Cardiac fibroblast (primary cell): ENCODE results near the gene RBM33.
A peak's percentile ranks its signal among the peaks of the same experiment; 100 is the strongest.
"Not testable (repeated sequence)": the region's sequence is repeated elsewhere in the genome, so short reads cannot be mapped to it uniquely, and the experiment has no call there.

ENCODE experiments used
- DNase-seq, 2 donors: peaks; one replicate each; pipeline versions ENCODE4 v3.0.0 to v3.0.0-alpha.2; 2010; ENCODE audit warnings: low read depth in 2 of 2
- H3K4me3 ChIP-seq, 2 donors: replicated peaks in 1 of 2; 1 replicate in 1 of 2; 2 replicates in 1 of 2; pipeline ENCODE4 v1.5.1; 2011; ENCODE audit warnings: low read depth in 2 of 2, low read length in 2 of 2, mild to moderate bottlenecking in 2 of 2, moderate library complexity in 1 of 2
- TF ChIP-seq, protein P1 (sequence below): IDR thresholded peaks from one replicate; pipeline ENCODE4 v1.5.1; 2011; ENCODE audit warnings: low read depth, mild to moderate bottlenecking, low read length, inconsistent platforms

Gene RBM33

GRCh38 chr7:155612658-155613057, 31.8 kb upstream of the RBM33 start:
- TF ChIP-seq, protein P1, sequence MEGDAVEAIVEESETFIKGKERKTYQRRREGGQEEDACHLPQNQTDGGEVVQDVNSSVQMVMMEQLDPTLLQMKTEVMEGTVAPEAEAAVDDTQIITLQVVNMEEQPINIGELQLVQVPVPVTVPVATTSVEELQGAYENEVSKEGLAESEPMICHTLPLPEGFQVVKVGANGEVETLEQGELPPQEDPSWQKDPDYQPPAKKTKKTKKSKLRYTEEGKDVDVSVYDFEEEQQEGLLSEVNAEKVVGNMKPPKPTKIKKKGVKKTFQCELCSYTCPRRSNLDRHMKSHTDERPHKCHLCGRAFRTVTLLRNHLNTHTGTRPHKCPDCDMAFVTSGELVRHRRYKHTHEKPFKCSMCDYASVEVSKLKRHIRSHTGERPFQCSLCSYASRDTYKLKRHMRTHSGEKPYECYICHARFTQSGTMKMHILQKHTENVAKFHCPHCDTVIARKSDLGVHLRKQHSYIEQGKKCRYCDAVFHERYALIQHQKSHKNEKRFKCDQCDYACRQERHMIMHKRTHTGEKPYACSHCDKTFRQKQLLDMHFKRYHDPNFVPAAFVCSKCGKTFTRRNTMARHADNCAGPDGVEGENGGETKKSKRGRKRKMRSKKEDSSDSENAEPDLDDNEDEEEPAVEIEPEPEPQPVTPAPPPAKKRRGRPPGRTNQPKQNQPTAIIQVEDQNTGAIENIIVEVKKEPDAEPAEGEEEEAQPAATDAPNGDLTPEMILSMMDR, result no peak
- DNase-seq, result no peak
- H3K4me3 ChIP-seq, result no peak overlapping the region

DNA sequence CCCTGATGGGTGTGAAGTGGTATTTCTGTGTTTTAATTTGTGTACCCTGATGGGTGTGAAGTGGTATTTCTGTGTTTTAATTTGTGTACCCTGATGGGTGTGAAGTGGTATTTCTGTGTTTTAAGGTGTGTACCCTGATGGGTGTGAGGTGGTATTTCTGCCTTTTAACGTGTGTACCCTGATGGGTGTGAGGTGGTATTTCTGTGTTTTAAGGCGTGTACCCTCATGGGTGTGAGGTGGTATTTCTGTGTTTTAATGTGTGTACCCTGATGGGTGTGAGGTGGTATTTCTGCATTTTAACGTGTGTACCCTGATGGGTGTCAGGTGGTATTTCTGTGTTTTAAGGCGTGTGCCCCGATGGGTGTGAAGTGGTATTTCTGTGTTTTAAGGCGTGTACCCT, 29.4 kb upstream of the RBM33 start:
- not testable (repeated sequence) for H3K4me3 ChIP-seq

DNA sequence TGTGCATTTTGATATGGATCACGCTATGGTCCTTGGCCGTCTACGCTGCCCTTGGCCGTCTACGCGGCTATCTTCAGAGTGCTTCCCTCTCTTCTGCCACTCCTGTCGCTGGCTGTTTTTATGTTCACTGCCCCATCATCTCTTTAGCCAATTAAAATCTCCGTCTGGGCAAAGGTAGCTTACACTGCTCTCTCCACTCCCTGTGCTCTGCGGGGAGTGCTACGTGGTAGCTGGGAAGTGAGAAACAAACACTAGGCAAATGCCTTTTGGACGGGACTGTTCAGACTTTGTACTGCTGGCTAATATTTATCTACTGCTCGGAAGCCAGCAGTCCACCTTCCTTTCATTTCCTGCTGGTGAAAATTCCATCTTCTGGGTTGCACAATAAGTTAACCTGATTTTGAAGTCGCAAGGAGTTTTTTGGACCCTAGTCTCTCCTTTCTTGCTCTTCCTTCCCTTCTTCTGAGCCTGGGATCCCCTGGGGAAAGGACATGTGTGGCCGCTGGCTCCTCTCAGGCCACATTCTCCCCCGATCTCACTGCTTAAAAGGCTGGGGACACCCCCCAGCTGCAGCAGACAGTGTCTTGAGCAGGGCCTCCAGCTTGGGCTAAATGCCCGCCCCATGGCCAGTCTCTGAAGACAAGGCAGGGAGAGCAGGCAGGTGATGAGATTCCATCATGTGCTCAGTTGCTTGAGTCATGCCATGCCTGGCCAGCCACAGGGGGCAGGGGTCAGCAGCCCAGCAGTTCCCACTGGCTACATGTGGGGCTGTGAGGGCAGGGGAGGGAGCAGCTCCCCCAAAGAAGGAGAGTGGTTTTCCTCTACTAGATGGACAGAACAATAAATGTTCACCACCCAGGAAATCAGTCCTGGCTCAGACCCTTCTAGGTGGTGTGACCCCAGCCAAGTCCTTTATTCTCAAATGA, 25.5 kb upstream of the RBM33 start:
- H3K4me3 ChIP-seq, result no peak overlapping the region
- DNase-seq, result peak; percentile 7 to 9
- TF ChIP-seq, protein P1, result no peak

More for the DNA sequence above, 29.4 kb upstream of the RBM33 start:
- DNase-seq, result not testable (repeated sequence)

- TF ChIP-seq, protein P1, result no peak
- no peak overlapping the region for H3K4me3 ChIP-seq
- DNase-seq, result no peak
These were observed 24.7 kb upstream of the RBM33 start for GRCh38 chr7:155619634-155620271.

GRCh38 chr7:155620497-155620896, 24.0 kb upstream of the RBM33 start:
- no peak overlapping the region for H3K4me3 ChIP-seq
- TF ChIP-seq, protein P1, result no peak
- DNase-seq, result no peak

DNA sequence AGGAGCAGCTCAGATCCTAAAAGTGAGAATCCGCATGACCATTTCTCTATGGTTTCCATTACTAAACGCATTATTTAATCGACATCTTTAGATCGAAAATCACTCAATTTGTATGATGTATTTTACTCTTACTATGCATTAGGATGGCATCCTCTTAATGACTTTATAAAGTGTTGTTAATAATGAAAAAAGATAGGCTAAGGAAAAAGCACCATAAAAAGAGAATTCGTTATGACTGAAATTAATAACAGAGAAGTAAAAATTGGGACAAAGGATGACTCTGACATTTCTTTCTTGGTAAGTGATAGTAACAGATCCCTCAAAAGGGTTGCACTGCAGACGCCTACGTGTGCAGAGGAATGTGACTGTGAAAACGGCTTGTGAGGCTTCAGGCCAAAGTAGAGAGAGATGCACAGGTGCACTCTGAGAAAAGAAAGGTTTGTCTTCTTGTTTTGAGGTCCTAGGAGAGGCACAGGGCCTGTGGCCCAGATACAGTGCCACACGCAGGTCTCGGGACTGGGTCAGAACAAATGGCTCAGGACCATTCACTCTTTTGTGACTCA, 23.0 kb upstream of the RBM33 start:
- TF ChIP-seq, protein P1, result no peak
- no peak for DNase-seq
- no peak overlapping the region for H3K4me3 ChIP-seq

DNA sequence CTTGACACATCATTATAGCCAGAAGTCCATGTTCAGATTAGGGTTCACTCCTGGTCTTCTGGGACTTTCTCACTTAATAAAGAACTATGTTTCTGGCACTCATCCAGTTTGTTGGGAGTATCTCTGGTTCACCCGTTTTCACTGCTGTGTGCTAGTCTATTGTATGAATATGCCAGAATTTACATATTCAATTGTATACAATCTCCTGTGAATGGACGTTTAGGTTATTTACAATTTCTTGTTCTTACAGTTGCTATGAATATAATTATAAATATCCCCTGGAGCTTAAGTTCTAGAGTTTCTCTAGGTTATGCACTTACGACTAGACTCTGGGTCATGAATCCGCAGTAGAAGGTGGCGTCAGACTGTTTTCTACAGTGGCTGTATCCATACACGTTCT, 20.0 kb upstream of the RBM33 start:
- H3K4me3 ChIP-seq, result no peak overlapping the region
- TF ChIP-seq, protein P1, result no peak
- DNase-seq, result no peak
